Measurements from ENCODE around the gene GFOD1.

- TF ChIP-seq CTCF (conservative IDR thresholded peaks at IDR 0.05; ENCODE audit: low read length) = no peak
- TF ChIP-seq EZH2phosphoT487 (IDR thresholded peaks at IDR 0.05; ENCODE audit: borderline replicate concordance, low read depth, low read length) = no peak
Observed at GRCh38 chr6:13390658-13391057, 96.7 kb downstream of the GFOD1 start.

Data from OCI-LY7 (cell line).